GM12873 (cell line): ENCODE data around the gene MSN.

Source experiments
- TF ChIP-seq, protein P1 (sequence below): IDR thresholded peaks from 2 replicates; pipeline ENCODE4 v1.5.1; 2012; ENCODE audit warnings: low read depth, mild to moderate bottlenecking, moderate library complexity, low read length, control low read depth; ENCODE audit not compliant: insufficient read depth; ENCODE audit errors: missing control alignments

MSN gene

DNA sequence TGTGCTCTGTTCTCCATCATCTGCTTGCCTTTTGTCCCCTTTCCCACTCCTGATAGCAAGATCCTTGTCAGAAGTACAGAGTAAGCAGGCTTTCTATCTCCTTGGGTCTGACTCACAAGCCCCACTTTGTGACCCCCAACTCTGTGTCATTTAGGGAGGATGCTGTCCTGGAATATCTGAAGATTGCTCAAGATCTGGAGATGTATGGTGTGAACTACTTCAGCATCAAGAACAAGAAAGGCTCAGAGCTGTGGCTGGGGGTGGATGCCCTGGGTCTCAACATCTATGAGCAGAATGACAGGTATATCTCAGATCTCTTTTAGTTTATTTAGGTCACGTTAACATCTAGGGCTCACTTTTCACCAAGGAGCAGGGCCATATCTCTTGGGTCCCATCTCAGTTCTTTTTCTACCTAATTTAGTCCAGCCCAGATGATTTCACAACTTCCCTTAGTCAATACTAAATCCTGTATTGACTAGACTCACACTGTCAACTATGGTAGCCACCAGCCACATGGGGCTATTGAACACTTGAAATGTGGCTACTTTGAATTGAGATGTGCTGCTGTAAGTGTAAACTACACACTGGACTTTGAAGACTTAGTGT lies 64.3 kb downstream of the MSN start:
- TF ChIP-seq, protein P1, sequence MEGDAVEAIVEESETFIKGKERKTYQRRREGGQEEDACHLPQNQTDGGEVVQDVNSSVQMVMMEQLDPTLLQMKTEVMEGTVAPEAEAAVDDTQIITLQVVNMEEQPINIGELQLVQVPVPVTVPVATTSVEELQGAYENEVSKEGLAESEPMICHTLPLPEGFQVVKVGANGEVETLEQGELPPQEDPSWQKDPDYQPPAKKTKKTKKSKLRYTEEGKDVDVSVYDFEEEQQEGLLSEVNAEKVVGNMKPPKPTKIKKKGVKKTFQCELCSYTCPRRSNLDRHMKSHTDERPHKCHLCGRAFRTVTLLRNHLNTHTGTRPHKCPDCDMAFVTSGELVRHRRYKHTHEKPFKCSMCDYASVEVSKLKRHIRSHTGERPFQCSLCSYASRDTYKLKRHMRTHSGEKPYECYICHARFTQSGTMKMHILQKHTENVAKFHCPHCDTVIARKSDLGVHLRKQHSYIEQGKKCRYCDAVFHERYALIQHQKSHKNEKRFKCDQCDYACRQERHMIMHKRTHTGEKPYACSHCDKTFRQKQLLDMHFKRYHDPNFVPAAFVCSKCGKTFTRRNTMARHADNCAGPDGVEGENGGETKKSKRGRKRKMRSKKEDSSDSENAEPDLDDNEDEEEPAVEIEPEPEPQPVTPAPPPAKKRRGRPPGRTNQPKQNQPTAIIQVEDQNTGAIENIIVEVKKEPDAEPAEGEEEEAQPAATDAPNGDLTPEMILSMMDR, result no peak

DNA sequence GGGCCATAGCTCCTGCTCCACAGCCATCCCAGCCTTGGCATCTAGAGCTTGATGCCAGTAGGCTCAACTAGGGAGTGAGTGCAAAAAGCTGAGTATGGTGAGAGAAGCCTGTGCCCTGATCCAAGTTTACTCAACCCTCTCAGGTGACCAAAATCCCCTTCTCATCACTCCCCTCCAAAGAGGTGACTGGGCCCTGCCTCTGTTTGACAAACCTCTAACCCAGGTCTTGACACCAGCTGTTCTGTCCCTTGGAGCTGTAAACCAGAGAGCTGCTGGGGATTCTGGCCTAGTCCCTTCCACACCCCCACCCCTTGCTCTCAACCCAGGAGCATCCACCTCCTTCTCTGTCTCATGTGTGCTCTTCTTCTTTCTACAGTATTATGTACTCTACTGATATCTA lies 73.5 kb downstream of the MSN start:
- TF ChIP-seq, protein P1, result no peak

DNA sequence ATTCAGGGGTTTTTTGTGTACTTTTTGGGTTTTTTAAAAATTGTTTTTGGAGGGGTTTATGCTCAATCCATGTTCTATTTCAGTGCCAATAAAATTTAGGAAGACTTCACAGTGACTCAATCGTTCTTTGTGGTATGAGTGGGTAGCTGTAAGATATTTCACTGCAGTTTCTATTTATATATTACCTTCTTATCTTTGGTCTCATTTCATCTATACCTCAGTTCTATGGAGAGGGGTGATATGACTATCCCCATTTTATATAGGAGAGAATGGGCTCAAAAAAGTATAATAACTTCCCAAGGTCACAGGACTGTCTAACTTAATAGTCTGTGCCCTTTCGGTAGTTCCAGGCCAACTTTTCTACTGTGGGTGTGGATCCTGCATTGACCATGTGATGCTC lies 74.4 kb downstream of the MSN start:
- TF ChIP-seq, protein P1, result no peak

DNA sequence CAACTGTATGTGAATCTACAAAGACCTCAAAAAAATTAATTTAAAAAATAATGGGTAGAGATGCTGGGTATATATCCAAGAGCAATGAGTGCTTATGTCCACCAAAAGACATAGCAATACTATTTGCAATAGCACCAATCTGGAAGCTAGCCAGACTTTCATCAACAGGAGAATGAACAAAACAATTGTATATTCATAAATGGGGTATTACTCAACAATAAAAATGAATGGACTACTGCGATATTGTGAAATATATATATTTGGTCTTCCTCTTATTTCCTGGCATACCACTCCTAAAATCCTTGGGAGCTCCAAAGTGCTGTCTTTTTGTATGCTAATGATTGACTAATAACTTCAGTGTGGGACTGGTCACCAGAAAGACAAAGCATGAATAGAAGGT lies 77.5 kb downstream of the MSN start:
- TF ChIP-seq, protein P1, result no peak

DNA sequence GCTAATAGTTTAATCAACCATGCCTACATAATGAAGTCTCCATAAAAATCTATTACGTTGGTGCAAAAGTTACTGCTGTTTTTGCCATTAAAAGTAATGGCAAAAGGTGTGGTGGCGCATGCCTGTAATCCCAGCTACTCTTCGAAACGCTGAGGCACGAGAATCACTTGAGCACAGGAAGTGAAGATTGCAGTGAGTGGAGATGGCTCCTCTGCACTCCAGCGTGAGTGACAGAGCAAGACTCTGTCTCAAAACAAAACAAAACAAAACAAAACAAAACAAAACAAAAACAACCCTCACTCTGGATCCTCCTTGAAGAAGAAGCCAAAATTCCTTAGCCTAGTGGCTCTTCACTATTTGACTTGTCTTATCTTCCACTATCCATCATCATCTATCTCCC lies 78.0 kb downstream of the MSN start:
- TF ChIP-seq, protein P1, result no peak

DNA sequence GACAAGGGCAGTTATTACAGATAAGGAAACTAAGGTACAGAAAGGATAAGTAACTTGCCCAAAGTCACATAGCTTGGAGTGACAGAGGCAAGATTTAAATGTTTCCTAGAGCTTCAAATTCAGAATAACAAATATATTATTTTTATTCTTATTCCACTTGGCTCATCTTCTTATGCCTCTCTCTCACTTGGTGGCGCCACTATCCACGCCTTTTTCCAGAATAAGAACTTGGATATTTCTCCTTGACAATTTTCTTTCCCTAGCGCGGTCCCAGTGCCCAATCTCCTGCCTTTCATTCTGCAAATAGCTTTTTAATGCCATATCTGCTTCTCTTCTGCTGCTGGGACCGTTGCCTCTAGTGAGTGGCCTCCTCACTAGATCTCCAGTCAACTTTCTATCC lies 78.5 kb downstream of the MSN start:
- TF ChIP-seq, protein P1, result peak; percentile 11

DNA sequence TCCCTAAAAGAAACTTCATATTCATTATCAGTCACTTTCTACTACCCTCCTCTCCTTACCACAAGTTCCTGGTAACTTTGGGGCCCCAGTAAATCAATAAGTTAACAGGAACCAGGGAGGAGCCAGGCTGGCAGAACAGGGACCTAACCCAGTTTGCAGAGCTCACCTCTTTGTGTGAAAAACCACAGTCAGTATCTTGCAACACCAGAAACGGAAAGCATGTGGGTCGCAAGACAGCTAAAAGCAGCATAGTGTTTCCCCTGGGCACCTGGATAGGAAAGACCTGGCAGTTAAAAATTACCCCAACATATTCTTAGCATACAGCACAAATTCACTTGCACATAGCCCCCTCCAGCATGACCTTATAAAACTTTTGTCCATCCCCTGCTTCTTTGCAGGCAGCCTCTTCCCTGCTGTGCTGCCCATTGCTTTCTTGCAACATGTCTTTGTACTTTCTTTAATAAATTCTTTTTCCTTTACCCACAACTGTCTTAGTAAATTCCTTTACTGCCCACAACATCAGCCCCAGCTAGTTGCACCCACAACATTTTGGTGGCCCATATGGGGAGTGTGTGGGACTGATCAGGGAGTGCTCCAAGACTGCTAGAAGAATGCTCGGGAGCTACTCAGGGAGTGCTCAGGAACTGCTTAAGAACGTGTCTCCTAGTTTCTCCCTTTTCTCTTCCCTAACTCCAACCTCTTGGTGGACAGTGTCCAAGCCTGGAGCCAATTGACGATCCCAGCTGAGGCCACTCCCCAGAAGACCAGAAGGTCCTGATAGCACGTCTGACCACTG lies 83.4 kb downstream of the MSN start:
- TF ChIP-seq, protein P1, result no peak
